ENCODE measurements around the gene KCNMB3. TPM values are rescaled to one million over a fixed set of nuclear protein-coding genes. Genes with fewer than 3 reads are reported as not detected.

The KCNMB3 gene
- total and polyA plus RNA-seq, 2 of the 13 experiments (the other 11 are each of a cell fraction or from before 2014, with no cell fraction given) = 4.3 to 7.1 TPM

DNA sequence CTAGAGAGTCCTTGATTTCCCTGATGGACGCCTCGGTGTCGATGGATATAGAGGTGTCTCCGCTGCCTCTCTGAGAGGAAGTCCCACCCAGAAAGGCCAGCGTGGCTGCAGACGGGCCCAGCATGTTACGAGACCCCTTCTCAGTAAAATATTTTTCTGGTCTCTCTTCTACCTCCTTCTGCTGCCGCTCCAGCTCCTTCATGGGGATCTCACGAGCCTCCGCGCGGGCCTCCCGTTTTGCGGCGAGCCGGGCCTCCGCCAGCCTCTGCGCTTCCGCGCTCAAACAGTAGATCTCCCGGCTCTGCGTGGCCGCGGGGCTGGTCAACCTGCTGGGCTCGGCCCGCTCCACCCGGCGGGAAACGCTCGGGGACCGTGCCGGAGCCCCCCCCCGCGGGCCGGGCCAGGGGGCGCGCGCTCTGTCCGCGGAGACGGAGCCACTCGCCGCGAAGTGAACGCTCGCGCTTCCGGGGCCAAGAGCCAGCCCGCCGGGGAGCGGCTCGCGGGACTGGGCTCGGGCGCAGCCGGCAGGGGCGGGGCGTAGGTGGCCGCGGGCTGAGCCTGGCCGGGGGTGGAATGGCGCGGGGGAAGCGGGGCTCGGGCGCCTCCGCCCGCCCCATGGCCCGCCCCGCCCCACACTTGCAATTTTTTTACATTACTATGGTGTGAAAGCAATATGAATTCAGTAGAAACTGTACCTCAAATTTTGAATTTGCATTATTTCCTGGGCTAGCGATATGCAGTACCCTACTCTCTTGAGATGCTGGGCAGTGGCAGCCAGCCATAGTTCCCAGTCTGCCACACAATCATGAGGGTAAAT lies 10.2 kb upstream of the KCNMB3 start (continued):
- TF ChIP-seq TFDP2 (CRISPR knock-in tag; IDR thresholded peaks at IDR 0.05) (peak; percentile 72), ZNF33B (CRISPR knock-in tag; IDR thresholded peaks at IDR 0.05) (no peak), SPEN (CRISPR knock-in tag; IDR thresholded peaks at IDR 0.05; ENCODE audit: low read depth) (peak; percentile 54), POLR2G (IDR thresholded peaks at IDR 0.05; ENCODE audit: low read depth, low read length) (peak; percentile 80), ZNF543 (CRISPR knock-in tag; IDR thresholded peaks at IDR 0.05) (no peak), ZNF33A (CRISPR knock-in tag; IDR thresholded peaks at IDR 0.05; ENCODE audit: borderline replicate concordance) (no peak), IRX3 (CRISPR knock-in tag; IDR thresholded peaks at IDR 0.05; ENCODE audit: borderline replicate concordance, low read depth) (0 out of 2 replicates have a peak, but pooled peaks have one; percentile 45), CAMTA2 (CRISPR knock-in tag; IDR thresholded peaks at IDR 0.05; ENCODE audit: borderline replicate concordance) (no peak), YY1 (IDR thresholded peaks at IDR 0.05; ENCODE audit: insufficient read depth, insufficient replicate concordance, low read depth, low read length) (peak; percentile 76), GATAD2A (CRISPR knock-in tag; IDR thresholded peaks at IDR 0.05) (0 out of 2 replicates have a peak, but pooled peaks have one; percentile 16), TARDBP (CRISPR knock-in tag; IDR thresholded peaks at IDR 0.05) (peak; percentile 20; the same call in 1 of the 2 replicates), ZSCAN25 (CRISPR knock-in tag; IDR thresholded peaks at IDR 0.05) (no peak), MED13 (CRISPR knock-in tag; IDR thresholded peaks at IDR 0.05) (no peak), ZNF652 (CRISPR knock-in tag; IDR thresholded peaks at IDR 0.05; ENCODE audit: borderline replicate concordance, low read depth) (no peak), TBX2 (CRISPR knock-in tag; IDR thresholded peaks at IDR 0.05; ENCODE audit: borderline replicate concordance) (no peak; the same call in 1 of the 2 replicates), MED8 (CRISPR knock-in tag; IDR thresholded peaks at IDR 0.05; ENCODE audit: insufficient replicate concordance) (no peak), ZNF10 (CRISPR knock-in tag; IDR thresholded peaks at IDR 0.05; ENCODE audit: borderline replicate concordance, low read depth) (no peak), ATRX (CRISPR knock-in tag; IDR thresholded peaks at IDR 0.05; ENCODE audit: borderline replicate concordance) (no peak), FOXO4 (CRISPR knock-in tag; conservative IDR thresholded peaks at IDR 0.05) (no peak)
- TF ChIP-seq, protein P1, sequence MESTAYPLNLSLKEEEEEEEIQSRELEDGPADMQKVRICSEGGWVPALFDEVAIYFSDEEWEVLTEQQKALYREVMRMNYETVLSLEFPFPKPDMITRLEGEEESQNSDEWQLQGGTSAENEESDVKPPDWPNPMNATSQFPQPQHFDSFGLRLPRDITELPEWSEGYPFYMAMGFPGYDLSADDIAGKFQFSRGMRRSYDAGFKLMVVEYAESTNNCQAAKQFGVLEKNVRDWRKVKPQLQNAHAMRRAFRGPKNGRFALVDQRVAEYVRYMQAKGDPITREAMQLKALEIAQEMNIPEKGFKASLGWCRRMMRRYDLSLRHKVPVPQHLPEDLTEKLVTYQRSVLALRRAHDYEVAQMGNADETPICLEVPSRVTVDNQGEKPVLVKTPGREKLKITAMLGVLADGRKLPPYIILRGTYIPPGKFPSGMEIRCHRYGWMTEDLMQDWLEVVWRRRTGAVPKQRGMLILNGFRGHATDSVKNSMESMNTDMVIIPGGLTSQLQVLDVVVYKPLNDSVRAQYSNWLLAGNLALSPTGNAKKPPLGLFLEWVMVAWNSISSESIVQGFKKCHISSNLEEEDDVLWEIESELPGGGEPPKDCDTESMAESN (CRISPR knock-in tag; conservative IDR thresholded peaks at IDR 0.05) = no peak
- TF ChIP-seq, protein P2, sequence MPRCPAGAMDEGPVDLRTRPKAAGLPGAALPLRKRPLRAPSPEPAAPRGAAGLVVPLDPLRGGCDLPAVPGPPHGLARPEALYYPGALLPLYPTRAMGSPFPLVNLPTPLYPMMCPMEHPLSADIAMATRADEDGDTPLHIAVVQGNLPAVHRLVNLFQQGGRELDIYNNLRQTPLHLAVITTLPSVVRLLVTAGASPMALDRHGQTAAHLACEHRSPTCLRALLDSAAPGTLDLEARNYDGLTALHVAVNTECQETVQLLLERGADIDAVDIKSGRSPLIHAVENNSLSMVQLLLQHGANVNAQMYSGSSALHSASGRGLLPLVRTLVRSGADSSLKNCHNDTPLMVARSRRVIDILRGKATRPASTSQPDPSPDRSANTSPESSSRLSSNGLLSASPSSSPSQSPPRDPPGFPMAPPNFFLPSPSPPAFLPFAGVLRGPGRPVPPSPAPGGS (CRISPR knock-in tag; IDR thresholded peaks at IDR 0.05) = peak; percentile 68; the same call in 1 of the 2 replicates
- TF ChIP-seq, protein P3, sequence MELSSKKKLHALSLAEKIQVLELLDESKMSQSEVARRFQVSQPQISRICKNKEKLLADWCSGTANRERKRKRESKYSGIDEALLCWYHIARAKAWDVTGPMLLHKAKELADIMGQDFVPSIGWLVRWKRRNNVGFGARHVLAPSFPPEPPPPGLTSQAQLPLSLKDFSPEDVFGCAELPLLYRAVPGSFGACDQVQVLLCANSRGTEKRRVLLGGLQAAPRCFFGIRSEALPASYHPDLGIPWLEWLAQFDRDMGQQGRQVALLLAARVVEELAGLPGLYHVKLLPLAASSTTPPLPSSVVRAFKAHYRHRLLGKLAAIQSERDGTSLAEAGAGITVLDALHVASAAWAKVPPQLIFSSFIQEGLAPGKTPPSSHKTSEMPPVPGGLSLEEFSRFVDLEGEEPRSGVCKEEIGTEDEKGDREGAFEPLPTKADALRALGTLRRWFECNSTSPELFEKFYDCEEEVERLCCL (CRISPR knock-in tag; IDR thresholded peaks at IDR 0.05; ENCODE audit: borderline replicate concordance) = no peak

Measured in HepG2 (cell line).